OCI-LY3 (cell line): ENCODE results near the gene DOCK6.
A peak's percentile ranks its signal among the peaks of the same experiment; 100 is the strongest.

Experiments
- H2AFZ ChIP-seq: fragments of 200-600, 300-600 bp; shearing (Covaris generic); 2 replicates; pipeline ENCODE4 v1.6.0; 2014; ENCODE audit warnings: antibody characterized with exemption, low read depth, low read length
- H3K27ac ChIP-seq: fragments of 200-600, 300-600 bp; sonication (generic); 2 replicates; pipeline ENCODE4 v1.5.1; 2014; ENCODE audit warnings: mild to moderate bottlenecking, low read length, moderate library complexity, mixed read lengths
- H3K27me3 ChIP-seq: fragments of 200-600, 300-600 bp; sonication (generic); 2 replicates; pipeline ENCODE4 v1.6.1; 2014; ENCODE audit warnings: low read depth, low read length, mixed read lengths
- H3K36me3 ChIP-seq: fragments of 200-600, 300-600 bp; sonication (generic); replicated peaks from 2 replicates; pipeline ENCODE3; 2014; ENCODE audit warnings: low read depth, low read length, mixed read lengths
- H3K4me1 ChIP-seq: fragments of 300-600, 200-600 bp; sonication (generic); 2 replicates; pipeline ENCODE4 v1.6.1; 2014; ENCODE audit warnings: low read length, mixed read lengths
- H3K4me2 ChIP-seq: fragments of 200-600, 300-600 bp; sonication (generic); 2 replicates; pipeline ENCODE4 v1.6.1; 2014; ENCODE audit warnings: low read length, mixed read lengths
- H3K4me3 ChIP-seq: fragments of 300-600, 200-600 bp; sonication (generic); 2 replicates; pipeline ENCODE4 v1.5.1; 2014; ENCODE audit warnings: antibody characterized with exemption, mild to moderate bottlenecking, low read length, moderate library complexity
- H3K79me2 ChIP-seq: fragments of 300-600, 200-600 bp; shearing (Covaris generic); 2 replicates; pipeline ENCODE4 v1.6.1; 2014; ENCODE audit warnings: mild to moderate bottlenecking, low read length, mixed read lengths
- H3K9ac ChIP-seq: fragments of 300-600, 200-600 bp; shearing (Covaris generic); 2 replicates; pipeline ENCODE4 v1.6.0; 2014; ENCODE audit warnings: mild to moderate bottlenecking, low read length, moderate library complexity
- H3K9me3 ChIP-seq: fragments of 200-600, 300-600 bp; shearing (Covaris generic); 2 replicates; pipeline ENCODE4 v1.6.1; 2014; ENCODE audit warnings: low read length, mixed read lengths; ENCODE audit not compliant: insufficient read depth
- H4K20me1 ChIP-seq: fragments of 200-600, 300-600 bp; sonication (generic); 2 replicates; pipeline ENCODE4 v1.6.1; 2016; ENCODE audit warnings: low read length, mixed read lengths; ENCODE audit not compliant: insufficient read depth
- CTCF ChIP-seq: fragments of 200-600, 300-600 bp; sonication (generic); IDR thresholded peaks from 2 replicates; pipeline ENCODE4 v1.5.1; 2014; ENCODE audit warnings: antibody characterized with exemption, low read length, low read depth
- EZH2phosphoT487 ChIP-seq: fragments of 200-600 bp; shearing (Covaris generic); IDR thresholded peaks from 2 replicates; pipeline ENCODE4 v1.6.1; 2018; ENCODE audit warnings: antibody characterized with exemption, mixed run types, low read depth

The DOCK6 gene

GRCh38 chr19:11233073-11233472 is 29.3 kb downstream of the DOCK6 start:
- no peak overlapping the region for H3K9ac ChIP-seq
- H3K36me3 ChIP-seq = peaks cover 10% of the 10 kb centered on the region
- no peak overlapping the region for H3K27ac ChIP-seq
- H3K27me3 ChIP-seq = no peaks in the 10 kb centered on the region
- no peaks in the 10 kb centered on the region for H3K9me3 ChIP-seq
- H3K4me3 ChIP-seq = no peak overlapping the region
- H4K20me1 ChIP-seq = no peaks in the 10 kb centered on the region
- H3K79me2 ChIP-seq = no peaks in the 10 kb centered on the region
- H3K4me1 ChIP-seq = no peaks in the 10 kb centered on the region
- H3K4me2 ChIP-seq = no peak overlapping the region
- H2AFZ ChIP-seq = no peak overlapping the region
- TF ChIP-seq CTCF = no peak

- Histone ChIP-seq H3K4me2 (no peak overlapping the region), H3K79me2 (no peaks in the 10 kb centered on the region), H3K4me3 (no peak overlapping the region), H3K9ac (no peak overlapping the region), H4K20me1 (no peaks in the 10 kb centered on the region), H3K27me3 (no peaks in the 10 kb centered on the region), H3K27ac (no peak overlapping the region), H3K9me3 (no peaks in the 10 kb centered on the region), H3K36me3 (peaks cover 10% of the 10 kb centered on the region), H2AFZ (no peak overlapping the region), H3K4me1 (no peaks in the 10 kb centered on the region)
- TF ChIP-seq EZH2phosphoT487 = no peak
- TF ChIP-seq CTCF = no peak
Measured at GRCh38 chr19:11232555-11232954, 29.8 kb downstream of the DOCK6 start.

GRCh38 chr19:11230621-11231386 is 31.5 kb downstream of the DOCK6 start:
- Histone ChIP-seq H3K79me2 (no peaks in the 10 kb centered on the region), H3K9ac (no peak overlapping the region), H3K4me1 (no peaks in the 10 kb centered on the region), H4K20me1 (no peaks in the 10 kb centered on the region), H3K4me2 (no peak overlapping the region), H2AFZ (no peak overlapping the region), H3K4me3 (no peak overlapping the region), H3K9me3 (no peaks in the 10 kb centered on the region), H3K36me3 (peaks cover 13% of the 10 kb centered on the region), H3K27ac (no peak overlapping the region), H3K27me3 (no peaks in the 10 kb centered on the region)
- TF ChIP-seq EZH2phosphoT487 = no peak
- no peak for TF ChIP-seq CTCF

DNA sequence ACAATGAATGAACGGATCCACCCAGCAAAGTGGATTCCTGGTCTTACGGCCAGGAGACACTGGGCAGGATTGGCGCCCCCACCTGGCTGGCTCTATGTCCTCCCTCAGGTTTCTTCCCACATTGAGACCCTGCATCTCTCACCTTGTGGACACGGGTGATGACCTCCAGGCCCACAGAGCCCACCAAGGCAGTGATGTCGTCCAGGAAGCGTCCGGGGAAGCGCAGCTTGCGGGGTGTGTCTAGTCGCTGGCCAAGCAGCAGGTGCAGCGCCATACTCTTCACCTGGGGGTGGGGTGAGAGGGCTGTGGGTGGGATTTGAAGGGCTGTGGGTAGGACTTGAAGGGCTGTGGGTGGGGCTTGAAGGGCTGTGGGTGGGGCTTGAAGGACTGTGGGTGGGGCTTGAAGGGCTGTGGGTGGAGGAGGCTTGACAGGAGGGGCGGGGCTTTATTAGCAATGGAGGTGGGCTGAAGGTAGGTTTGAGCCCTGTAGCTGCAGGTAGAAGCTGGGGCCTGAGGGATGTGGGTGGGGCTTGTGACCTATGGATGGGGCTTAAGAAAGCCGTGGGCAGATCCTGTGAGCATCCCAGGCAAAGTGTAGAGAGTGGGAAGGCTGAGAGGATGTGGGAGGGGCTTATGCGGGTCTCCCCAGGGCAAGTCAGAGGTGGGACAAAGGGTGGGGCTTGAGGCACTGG is 35.0 kb downstream of the DOCK6 start:
- TF ChIP-seq EZH2phosphoT487 (no peak), CTCF (peak; percentile 46)

More for the DNA sequence above, 35.0 kb downstream of the DOCK6 start:
- Histone ChIP-seq H3K27me3 (no peaks in the 10 kb centered on the region), H4K20me1 (no peaks in the 10 kb centered on the region), H3K9ac (no peak overlapping the region), H3K4me2 (no peak overlapping the region), H3K79me2 (no peaks in the 10 kb centered on the region), H3K27ac (no peak overlapping the region), H3K4me1 (no peaks in the 10 kb centered on the region), H2AFZ (no peak overlapping the region), H3K9me3 (no peaks in the 10 kb centered on the region), H3K4me3 (no peak overlapping the region), H3K36me3 (peaks cover 5% of the 10 kb centered on the region)
